Measurements from ENCODE around the gene EPAS1. TPM values are rescaled to one million over a fixed set of nuclear protein-coding genes. Genes with fewer than 3 reads are reported as not detected.

The EPAS1 gene
- total and polyA plus RNA-seq, 4 donors: 26.2 to 193 (median 61.1) TPM

DNA sequence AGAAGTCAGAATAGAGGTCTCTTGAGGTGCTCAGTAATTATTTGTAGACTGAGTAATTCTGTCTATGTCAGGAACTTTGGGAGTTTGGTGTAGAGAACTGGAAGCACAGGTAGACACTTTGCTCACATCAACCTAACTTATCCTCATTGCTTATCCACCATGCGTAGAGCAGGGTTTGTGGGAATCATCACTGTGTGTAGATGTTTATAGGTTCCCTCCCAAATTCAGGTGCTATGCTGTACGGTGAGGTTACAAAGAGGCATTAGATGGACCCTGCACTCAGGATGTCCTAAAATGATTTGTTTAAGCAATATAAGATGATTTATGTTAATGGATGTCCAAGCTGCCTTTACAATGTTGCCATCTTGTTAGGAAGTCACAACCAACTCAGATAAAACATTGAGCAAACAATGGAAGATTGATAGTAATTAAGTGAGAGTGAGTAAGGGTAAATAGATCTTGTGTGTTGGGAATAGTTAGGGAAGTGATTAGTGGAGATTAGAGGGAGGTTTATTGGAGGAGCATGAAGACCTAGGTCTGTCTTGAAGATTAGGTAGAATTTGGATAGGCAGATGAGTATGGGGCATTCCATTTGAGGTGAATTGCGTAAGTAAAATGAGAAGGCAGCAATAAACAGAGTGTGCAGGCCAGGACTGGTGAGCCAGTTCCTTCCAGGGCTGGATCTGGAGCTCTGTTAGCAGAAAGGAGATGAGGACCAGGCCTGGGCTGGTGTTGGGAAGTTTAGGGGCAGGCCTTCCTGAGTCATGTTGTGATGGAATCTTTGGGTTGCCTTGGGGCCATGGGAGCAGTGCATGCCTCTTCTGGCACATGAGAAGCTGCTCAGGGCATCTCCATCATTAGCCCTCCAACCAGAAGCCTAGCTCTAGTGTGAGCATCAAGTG, 12.1 kb downstream of the EPAS1 start:
- WGBS: 78% methylated on average over 3 of the region's 3 CpGs

GRCh38 chr2:46310446-46310845, 13.2 kb downstream of the EPAS1 start:
- Histone ChIP-seq H3K4me3 (ENCODE audit: low read depth in 1 of 3, low read length in 3 of 3) (no peak overlapping the region), H3K36me3 (ENCODE audit: control insufficient read depth in 4 of 4, insufficient read depth in 3 of 4, low read depth in 1 of 4, low read length in 3 of 4) (no peaks in the 10 kb centered on the region), H3K9ac (ENCODE audit: low read depth in 1 of 2, low read length in 2 of 2) (no peak overlapping the region), H3K9me3 (ENCODE audit: control insufficient read depth in 4 of 4, low read length in 3 of 4) (no peaks in the 10 kb centered on the region), H3K27ac (ENCODE audit: low read depth in 1 of 2, low read length in 2 of 2) (peak overlapping the region; percentile 88 to 95), H3K27me3 (ENCODE audit: control insufficient read depth in 4 of 4, insufficient read depth in 4 of 4, low read length in 3 of 4) (no peaks in the 10 kb centered on the region), H3K4me1 (ENCODE audit: control insufficient read depth in 4 of 4, insufficient read depth in 4 of 4, low read length in 3 of 4) (peaks cover 41 to 92% (median 66%) of the 10 kb centered on the region in 4 donors)
- TF ChIP-seq FOXA2 (IDR thresholded peaks at IDR 0.05): no peak
- no peak for TF ChIP-seq TAF1 (conservative IDR thresholded peaks at IDR 0.05)
- DNase-seq (ENCODE audit: low spot score): no peak
- WGBS: 90% methylated on average over 5 of the region's 5 CpGs

More for the DNA sequence above, 12.1 kb downstream of the EPAS1 start:
- no peak overlapping the region for H3K9ac ChIP-seq (ENCODE audit: low read depth in 1 of 2, low read length in 2 of 2)
- no peak for TF ChIP-seq RAD21 (IDR thresholded peaks at IDR 0.05)
- TF ChIP-seq, protein P1, sequence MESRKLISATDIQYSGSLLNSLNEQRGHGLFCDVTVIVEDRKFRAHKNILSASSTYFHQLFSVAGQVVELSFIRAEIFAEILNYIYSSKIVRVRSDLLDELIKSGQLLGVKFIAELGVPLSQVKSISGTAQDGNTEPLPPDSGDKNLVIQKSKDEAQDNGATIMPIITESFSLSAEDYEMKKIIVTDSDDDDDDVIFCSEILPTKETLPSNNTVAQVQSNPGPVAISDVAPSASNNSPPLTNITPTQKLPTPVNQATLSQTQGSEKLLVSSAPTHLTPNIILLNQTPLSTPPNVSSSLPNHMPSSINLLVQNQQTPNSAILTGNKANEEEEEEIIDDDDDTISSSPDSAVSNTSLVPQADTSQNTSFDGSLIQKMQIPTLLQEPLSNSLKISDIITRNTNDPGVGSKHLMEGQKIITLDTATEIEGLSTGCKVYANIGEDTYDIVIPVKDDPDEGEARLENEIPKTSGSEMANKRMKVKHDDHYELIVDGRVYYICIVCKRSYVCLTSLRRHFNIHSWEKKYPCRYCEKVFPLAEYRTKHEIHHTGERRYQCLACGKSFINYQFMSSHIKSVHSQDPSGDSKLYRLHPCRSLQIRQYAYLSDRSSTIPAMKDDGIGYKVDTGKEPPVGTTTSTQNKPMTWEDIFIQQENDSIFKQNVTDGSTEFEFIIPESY (IDR thresholded peaks at IDR 0.05): no peak
- TF ChIP-seq EGR1 (IDR thresholded peaks at IDR 0.05; ENCODE audit: low read depth in 2 of 2): no peak
- no peak for TF ChIP-seq CTCF (IDR thresholded peaks at IDR 0.05; ENCODE audit: low read depth, low read length, missing input control)
- no peak for TF ChIP-seq HNF4A (conservative IDR thresholded peaks at IDR 0.05)
- TF ChIP-seq SP1 (IDR thresholded peaks at IDR 0.05): no peak
- TF ChIP-seq FOXA1 (IDR thresholded peaks at IDR 0.05): no peak
- no peak for TF ChIP-seq RXRA (IDR thresholded peaks at IDR 0.05)
- H3K27ac ChIP-seq (ENCODE audit: low read depth in 1 of 2, low read length in 2 of 2): peak overlapping the region; percentile 88 to 95
- H3K9me3 ChIP-seq (ENCODE audit: control insufficient read depth in 4 of 4, low read length in 3 of 4): no peaks in the 10 kb centered on the region
- no peak overlapping the region for H3K4me3 ChIP-seq (ENCODE audit: low read depth in 1 of 3, low read length in 3 of 3)
- H3K4me1 ChIP-seq (ENCODE audit: control insufficient read depth in 4 of 4, insufficient read depth in 4 of 4, low read length in 3 of 4): peaks cover 43 to 90% (median 68%) of the 10 kb centered on the region in 4 donors
- DNase-seq (ENCODE audit: low spot score): no peak
- H3K27me3 ChIP-seq (ENCODE audit: control insufficient read depth in 4 of 4, insufficient read depth in 4 of 4, low read length in 3 of 4): no peaks in the 10 kb centered on the region
- peaks cover 0 to 3% (median 0%) of the 10 kb centered on the region in 4 donors for H3K36me3 ChIP-seq (ENCODE audit: control insufficient read depth in 4 of 4, insufficient read depth in 3 of 4, low read depth in 1 of 4, low read length in 3 of 4)

DNA sequence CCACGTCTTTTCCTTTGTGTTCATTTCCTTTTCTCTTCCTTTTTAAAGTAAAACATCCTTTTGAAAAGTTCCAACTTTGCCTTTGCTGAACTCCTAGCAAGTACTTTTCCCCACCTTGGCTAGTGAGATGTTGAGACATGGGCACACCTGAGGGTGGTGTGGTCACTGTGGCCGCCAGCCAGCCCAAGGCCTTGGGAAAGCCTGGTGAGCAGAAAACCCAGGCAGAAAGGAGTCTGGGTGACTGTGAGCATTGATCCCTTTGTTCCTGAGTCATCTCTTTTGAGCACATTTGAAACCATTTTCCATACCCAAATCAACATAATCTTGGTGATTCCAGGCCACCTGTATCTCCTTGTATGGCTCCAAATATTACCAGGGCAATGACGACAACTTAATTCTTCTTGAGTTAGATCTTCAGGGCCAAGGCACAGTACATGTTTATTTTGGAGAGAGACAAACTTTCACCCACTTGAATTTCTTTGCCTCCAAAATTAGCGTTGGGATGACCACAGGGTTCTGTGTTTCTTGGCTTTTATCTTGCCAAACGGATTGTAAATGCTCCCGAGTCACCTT, 14.5 kb downstream of the EPAS1 start:
- no peak for DNase-seq (ENCODE audit: low spot score)
- H3K4me1 ChIP-seq (ENCODE audit: control insufficient read depth in 4 of 4, insufficient read depth in 4 of 4, low read length in 3 of 4): peaks cover 40 to 92% (median 68%) of the 10 kb centered on the region in 4 donors
- no peak overlapping the region for H3K4me3 ChIP-seq (ENCODE audit: low read depth in 1 of 3, low read length in 3 of 3)
- no peak overlapping the region for H3K9ac ChIP-seq (ENCODE audit: low read depth in 1 of 2, low read length in 2 of 2)
- peak overlapping the region; percentile 74 to 95 for H3K27ac ChIP-seq (ENCODE audit: low read depth in 1 of 2, low read length in 2 of 2)
- peaks cover 0 to 2% (median 0%) of the 10 kb centered on the region in 4 donors for H3K36me3 ChIP-seq (ENCODE audit: control insufficient read depth in 4 of 4, insufficient read depth in 3 of 4, low read depth in 1 of 4, low read length in 3 of 4)
- TF ChIP-seq YY1 (IDR thresholded peaks at IDR 0.05) (no peak), GABPA (IDR thresholded peaks at IDR 0.05 in 1 of 2, conservative IDR thresholded peaks at IDR 0.05 in 1 of 2) (no peak), TAF1 (conservative IDR thresholded peaks at IDR 0.05) (no peak), FOXA2 (IDR thresholded peaks at IDR 0.05) (no peak), NR2F2 (IDR thresholded peaks at IDR 0.05) (no peak), HNF4A (conservative IDR thresholded peaks at IDR 0.05) (no peak)
- TF ChIP-seq, protein P1 (IDR thresholded peaks at IDR 0.05): no peak
- H3K9me3 ChIP-seq (ENCODE audit: control insufficient read depth in 4 of 4, low read length in 3 of 4): no peaks in the 10 kb centered on the region
- no peaks in the 10 kb centered on the region for H3K27me3 ChIP-seq (ENCODE audit: control insufficient read depth in 4 of 4, insufficient read depth in 4 of 4, low read length in 3 of 4)
- WGBS: 49% methylated on average over 6 of the region's 6 CpGs

Data from liver (tissue), 9 donors.